Measurements from ENCODE around the gene SOCS1.
"Not testable (repeated sequence)": the region's sequence is repeated elsewhere in the genome, so short reads cannot be mapped to it uniquely, and the experiment has no call there.

Gene SOCS1

DNA sequence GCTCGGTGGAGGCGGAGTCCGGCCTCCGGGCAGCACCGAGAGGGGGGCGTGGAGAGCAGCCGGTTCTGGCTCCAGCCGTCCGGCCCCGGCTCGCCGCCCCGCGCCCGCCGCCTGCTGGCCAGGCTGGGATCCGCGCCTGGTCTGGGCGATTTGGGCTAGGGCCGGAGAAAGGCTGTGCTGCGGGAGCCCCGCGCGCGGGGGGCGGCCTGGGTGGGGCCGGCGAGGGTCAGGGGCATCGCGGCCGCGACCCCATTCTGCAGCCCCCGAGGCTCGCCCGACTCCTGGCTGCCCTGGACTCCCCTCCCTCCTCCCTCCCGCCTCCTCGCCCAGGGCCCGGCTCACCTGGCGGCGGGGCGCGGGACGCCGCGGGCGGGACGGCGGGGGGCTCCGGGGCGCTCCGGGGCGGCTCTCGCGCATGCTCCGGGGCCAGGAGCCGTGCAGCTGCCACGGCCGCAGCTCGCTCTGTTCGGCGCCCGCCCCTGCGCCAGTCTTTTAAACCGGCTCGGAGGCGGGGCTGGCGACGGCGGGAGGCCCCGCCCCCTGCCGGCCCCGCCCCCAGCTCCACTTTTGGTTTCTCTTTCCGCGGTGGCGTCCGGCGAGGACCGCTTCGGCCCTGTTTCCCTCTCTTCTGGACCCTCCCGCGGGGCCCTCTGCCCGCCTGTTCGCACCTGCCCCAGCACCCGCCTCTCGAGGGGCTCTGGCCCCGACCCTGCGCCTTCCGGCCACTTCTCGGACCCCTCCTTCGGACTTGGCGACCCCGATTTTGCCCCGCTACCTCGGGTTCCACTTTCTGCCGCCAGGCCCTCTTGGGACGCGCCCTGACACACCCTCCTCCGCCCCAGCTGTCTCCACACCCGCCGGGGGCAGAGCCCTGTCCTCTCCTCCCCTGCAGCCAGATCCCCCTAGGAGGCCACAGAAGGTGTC, at the start of gene SOCS1:
TSS of gene SOCS1 (minus strand) at position 468 of the 924 bp plus-strand sequence. CDS start 726 bp downstream, outside the sequence.
- DNase-seq (ENCODE audit: low read depth): peak; percentile 53

DNA sequence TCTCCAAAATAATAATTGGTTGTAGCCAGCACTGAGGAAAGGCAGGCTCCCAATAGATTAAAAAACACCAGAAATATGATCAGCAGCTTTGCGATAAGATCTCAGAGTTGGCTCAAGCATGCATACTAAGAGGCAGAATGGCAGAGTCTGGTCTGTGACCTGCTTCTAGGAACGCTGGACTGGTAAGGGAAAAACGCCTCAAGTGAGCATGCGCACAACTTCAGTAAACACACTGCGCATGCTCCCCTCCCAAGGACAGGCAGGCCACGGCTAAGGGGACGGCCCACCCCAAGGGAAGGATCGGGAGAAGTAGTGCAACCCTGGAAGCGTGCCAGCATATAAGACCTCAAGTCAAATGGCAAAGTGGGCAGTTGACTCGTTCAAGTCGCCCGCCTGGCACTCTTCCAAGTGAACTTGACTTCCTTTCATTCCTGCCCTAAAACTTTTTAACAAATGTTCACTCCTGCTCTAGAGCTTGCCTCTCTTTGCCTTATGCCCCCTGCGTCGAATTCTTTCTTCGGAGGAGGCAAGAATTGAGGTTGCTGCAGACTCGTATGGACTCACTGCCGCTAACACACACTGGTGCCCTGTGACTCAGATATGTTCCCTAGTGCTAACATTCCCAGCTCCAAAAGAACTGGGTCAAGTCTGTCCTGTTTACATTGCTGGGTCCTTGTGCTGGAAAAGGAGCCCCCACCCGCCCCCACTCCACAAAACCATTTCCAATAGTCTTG, 47.6 kb upstream of the SOCS1 start:
- no peak for DNase-seq (ENCODE audit: low read depth)

- DNase-seq (ENCODE audit: low read depth): no peak
These were observed 47.0 kb upstream of the SOCS1 start for GRCh38 chr16:11302977-11303376.

DNA sequence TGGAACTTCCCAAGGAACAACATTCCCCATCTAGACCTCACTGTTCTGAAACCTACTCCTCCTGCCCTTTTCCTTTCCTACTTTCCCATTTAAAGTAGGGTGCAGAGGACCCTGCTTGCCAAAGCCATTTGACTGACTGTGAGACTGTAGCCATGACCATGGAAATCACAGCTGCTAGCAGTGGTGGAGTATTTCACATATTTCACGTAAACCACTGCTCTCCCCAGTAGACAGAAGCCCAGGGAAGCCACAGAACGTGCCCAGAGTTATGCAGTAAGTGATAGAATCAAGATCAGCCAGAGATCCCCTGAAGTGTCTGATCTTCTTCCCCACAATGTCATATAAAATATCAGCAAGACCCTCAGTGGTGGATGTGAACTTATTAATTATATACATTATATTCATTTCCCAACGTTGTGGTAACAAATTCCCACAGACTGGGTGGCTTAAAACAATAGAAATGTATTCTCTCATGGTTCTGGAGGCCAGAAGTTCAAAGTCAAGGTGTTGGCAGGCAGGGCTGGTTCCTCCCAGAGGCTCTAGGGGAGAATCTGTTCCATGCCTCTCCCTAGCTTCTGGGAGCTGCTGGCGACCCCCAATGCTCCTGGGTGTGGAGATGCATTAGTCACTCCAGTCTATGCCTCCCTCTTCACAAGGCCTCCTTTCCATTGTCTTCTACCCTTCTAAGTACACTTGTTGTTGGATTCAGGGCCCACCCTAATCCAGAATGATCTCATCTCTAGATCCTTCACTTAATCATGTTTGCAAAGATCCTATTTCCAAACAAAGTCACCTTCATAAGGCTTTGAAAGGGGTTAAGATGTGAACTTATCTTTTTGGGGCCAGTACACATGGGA, 45.9 kb upstream of the SOCS1 start:
- no peak for DNase-seq (ENCODE audit: low read depth)

DNA sequence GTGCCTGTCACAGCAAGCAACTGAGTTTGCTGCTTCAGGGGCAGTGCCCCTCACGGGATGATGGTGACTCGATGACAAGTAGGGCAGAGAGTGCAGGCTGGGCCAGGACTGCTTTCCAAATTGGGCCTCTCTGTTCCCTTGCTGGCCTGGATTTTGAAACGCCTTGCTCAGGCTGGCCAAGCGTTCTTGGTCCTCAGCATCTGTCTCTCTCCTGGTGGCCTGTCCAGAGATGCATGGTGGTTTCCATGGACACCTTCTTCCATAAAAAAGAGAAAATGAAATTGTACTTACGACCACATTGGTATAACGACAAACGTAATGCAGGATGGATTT, 44.5 kb upstream of the SOCS1 start:
- DNase-seq (ENCODE audit: low read depth): no peak

GRCh38 chr16:11299865-11300559, 44.0 kb upstream of the SOCS1 start:
- no peak for DNase-seq (ENCODE audit: low read depth)

GRCh38 chr16:11298950-11299547, 43.0 kb upstream of the SOCS1 start:
- not testable (repeated sequence) for DNase-seq (ENCODE audit: low read depth)

DNA sequence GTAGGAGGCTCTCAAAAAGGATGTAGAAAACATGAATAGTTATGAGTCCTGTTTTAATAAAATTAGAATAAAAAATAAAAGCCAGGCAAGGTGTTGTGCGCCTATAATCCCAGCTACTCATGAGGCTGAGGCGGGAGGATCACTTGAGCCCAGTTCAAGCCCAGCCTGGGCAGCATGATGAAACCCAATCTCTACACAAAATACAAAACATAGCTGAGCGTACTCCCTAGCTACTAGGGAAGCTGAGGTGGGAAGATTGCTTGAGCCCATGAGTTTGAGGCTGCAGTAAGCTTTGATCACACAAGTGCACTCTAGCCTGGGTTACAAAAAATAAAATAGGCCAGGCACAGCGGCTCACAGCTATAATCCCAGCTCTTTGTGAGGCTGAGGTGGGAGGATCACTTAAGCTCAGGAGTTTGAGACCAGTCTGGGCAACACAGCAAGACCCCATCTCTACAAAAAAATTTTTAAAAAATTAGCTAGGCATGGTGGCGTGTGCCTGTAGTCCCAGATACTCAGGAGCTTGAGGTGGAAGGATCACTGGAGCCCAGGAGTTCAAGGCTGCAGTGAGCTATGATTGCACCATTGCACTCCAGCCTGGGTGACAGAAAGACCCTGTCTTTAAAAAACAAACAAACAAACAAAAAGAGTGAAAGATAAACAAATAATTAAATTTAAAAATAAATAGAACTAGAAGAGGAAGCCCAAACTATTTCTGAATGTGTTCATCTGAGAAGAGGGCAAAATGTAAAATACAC, 42.3 kb upstream of the SOCS1 start:
- DNase-seq (ENCODE audit: low read depth): no peak

- no peak for DNase-seq (ENCODE audit: low read depth)
These were observed 41.6 kb upstream of the SOCS1 start for GRCh38 chr16:11297492-11298142.

DNA sequence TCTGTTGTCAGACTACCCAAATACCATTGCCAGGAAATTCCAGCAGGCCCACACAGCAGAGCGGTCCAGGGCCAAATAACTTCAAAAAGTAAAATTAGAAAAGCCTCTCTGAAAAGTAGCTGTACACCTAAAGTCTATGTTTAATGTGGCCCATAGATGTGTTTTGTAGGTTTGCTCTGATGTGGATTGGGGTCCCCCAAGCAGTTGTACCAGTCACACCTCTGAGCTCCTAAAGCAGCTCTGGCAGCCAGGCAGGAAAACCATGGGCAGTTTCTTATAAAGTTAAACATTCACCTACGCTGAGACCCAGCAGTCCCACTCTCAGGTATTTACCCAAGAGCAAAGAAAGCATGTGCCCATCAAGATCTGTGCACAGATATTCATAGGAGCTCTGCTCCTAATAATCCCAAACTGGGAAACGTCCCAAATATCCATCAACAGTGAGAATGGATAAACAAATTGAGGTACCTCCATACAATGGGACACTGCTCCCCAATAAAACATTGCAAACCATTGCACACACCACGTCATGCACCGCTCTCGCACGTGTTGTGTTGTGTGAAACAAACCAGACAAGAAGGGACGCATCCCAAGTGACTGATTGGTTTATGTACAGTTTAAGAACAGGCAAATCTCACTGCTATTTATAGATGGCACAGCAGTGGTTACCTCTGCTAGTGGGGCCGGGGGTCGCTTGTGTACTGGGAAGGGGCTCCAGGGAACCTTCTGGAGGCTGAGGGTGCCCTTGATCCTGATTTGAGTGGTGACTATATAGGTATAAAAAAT, 40.9 kb upstream of the SOCS1 start:
- DNase-seq (ENCODE audit: low read depth): no peak

DNA sequence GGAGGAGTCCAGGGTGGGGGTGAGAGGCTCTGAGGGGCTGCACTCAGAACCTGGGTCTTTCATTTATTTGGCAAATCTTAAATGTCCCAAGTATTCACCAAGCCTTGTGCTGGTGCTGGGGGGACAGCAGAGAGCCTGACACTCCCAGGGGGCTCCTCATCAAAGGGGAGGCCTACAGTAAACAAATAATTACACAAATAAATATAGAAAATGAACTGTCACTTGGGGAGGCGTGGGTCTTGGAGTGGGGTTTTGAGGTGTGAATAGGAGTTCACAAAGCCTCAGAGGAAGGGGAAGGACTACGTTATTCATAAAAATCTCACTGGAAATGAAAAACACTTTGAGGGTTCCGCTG, 40.3 kb upstream of the SOCS1 start:
- DNase-seq (ENCODE audit: low read depth): no peak

GRCh38 chr16:11295672-11296071, 39.7 kb upstream of the SOCS1 start:
- DNase-seq (ENCODE audit: low read depth): no peak

DNA sequence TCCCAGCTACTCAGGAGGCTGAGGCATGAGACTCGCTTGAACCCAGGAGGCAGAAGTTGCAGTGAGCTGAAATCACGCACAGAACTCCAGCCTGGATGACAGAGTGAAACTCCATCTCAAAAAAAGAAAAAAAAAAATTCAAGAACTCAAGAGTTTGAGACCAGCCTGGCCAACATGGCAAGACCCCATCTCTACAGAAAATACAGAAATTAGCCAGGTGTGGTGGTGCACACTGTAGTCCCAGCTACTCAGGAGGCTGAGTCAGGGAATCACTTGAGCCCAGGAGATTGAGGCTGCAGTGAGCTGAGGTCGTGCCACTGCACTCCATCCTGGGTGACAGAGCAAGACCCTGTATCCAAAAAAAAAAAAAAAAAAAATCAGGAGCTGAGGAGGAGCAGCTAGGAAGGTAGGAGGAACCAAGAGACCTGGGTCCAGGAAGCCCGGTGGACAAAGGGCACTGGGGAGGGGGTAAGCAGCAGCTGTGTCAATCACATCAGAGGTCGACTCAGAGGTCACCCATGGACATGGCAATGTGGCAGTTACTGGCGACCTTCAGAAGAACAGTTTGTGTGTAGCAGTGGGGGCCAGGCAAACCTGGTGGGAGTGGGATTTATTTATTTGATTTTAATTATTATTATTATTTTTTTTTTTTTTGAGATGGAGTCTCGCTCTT, 36.2 kb upstream of the SOCS1 start:
- no peak for DNase-seq (ENCODE audit: low read depth)

DNA sequence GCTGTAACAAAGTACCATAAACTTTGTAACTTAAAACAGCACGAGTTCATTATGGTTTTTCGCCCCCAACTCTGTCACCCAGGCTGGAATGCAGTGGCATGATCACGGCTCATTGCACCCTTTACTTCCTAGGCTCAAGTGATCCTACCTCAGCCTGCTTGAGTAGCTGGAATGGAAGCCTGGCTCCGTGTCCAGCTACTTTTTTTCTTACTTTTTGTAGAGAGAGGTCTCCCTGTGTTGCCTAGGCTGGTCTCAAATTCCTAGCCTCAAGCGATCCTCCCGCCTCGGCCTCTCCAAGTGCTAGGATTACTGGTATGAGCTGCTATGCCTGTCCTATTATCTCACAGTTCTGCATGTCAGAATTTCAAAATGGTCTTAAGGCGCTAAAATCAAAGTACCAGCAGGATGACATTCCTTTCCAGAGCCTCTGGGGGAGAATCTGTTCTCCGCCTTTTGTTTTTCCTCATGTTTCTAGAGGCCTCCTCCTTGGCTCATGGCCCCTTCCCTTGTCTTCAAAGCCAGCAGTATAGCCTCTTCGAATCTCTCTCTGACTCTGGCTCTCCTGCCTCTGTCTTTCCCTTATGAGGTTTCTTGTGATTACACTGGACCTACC, 35.2 kb upstream of the SOCS1 start:
- DNase-seq (ENCODE audit: low read depth): no peak

DNA sequence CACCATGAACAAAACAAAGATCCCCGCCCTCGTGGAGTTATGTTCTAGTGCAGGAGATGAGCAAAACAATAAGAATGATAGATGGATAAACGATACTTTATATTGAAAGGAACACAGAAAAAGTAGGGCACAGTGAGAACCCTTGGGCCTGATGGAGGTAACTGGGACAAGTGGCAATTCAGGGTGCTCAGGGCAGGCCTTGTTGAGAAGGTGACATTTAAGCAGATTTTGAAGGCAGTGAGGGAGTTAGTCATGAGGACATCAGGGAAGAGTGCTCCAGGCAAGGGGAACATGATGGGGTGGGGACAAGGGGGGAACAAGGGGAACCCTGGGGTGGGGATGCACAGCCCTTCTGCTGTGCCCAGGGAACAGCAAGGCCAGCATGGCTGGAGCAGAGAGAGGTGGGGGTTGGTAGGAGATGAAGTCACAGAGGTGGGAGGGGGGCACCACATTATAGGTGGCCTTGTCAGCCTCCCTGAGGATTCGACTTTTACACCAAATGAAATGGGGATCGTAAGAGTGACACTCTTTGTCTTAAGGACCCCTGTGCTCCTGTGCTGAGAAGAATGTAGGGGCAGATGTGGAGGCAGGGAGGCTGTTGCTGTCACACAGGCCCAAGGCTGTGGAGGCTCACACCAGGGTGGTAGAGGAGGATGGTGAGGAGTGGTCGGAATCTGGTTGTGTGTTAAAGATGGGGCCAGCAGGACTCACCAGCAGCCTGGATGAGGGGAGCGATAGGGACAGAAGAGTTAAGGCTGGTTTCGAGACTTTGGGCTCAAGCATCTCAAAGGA, 34.3 kb upstream of the SOCS1 start:
- DNase-seq (ENCODE audit: low read depth): no peak

DNA sequence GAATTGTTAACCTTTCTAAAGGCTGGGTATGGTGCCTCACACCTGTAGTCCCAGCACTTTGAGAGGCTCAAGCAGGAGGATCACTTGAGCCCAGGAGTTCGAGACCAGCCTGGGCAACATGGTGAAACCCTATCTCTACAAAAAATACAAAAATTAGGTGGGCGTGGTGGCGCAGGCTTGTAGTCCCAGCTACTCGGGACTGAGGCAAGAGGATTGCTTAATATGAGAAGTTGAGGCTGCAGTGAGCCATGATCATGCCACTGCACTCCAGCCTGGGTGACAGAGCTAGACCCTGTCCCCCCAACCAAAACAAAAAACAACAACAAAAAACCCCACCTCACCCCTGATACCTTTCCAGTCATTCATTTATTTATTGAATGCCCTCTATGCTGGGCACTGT, 33.7 kb upstream of the SOCS1 start:
- not testable (repeated sequence) for DNase-seq (ENCODE audit: low read depth)

DNA sequence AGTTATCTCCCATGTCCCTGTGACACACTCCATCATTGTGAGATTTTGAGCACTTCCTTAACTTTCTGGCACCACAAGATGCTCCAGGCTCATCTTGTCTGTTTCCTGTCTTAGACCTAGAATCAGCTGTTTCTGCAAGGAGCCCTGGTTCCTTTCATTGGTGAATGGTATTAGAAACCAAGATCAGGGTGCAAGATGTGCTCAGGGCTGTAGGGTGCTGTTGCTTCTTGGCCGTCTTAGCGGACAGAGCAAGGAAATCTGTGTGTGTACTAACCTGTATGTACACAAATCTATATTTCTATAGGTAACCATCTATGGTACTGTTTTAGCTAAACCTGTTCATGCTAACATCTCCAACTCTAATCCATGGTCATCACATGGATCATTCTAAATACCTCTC, 33.2 kb upstream of the SOCS1 start:
- DNase-seq (ENCODE audit: low read depth): no peak

DNA sequence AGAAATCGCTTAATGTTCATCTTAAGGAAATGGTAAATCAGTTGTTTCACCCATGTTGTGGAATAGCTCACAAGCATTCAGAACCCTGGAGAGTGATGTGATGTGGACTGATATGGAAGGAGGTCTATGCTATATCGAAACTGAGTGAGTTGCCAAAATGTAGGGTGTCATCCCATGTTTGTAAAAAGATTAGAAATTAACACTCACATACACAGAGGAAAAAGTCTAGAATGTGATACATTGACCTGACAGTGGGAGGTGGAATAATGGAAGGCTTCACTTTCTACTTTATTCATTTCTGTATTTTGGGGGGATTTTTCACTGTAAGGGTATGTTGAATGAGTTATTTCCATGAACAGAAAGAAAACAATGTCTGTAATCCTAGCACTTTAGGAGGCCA, 29.8 kb upstream of the SOCS1 start:
- no peak for DNase-seq (ENCODE audit: low read depth)
